HG03469 (cell line): ENCODE results near the gene ZNF480.
"Not testable (repeated sequence)": the region's sequence is repeated elsewhere in the genome, so short reads cannot be mapped to it uniquely, and the experiment has no call there.

Experiments used
- ATAC-seq: cut with Tn5 transposase; IDR thresholded peaks from one replicate; pipeline ENCODE4 v1.9.1; 2021; ENCODE audit warnings: mild to moderate bottlenecking, moderate library complexity, moderate number of reproducible peaks; ENCODE audit not compliant: unreplicated experiment

ZNF480 gene

DNA sequence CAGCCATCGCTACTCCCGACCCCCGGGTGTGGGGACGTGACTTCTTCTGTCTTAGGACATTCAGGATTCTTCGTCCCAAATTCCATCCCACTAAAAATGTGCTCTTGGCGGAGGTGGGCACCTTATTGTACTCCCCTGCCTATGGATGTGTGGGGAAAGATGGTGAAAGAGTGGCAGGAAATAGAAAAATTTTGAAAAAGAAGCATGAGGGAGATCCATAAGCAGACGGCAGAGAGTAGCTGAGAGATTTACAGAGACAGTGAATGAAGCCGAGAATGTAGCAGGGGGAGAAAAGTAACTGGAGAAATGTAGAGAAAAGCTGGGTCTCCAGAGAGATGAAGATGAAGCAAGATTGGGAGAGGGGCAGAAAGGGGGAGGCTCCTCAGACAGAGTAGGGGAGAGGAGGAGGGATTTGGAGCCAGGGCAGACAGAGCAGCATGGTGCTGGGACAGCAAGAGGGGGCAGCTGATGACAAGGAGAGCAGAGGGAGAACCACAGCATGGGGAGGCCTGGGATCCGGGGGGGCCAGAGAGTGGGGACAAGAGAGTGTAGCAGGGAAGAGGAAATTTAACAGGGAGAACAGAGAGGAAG, 39.9 kb downstream of the ZNF480 start:
- ATAC-seq = no peak

DNA sequence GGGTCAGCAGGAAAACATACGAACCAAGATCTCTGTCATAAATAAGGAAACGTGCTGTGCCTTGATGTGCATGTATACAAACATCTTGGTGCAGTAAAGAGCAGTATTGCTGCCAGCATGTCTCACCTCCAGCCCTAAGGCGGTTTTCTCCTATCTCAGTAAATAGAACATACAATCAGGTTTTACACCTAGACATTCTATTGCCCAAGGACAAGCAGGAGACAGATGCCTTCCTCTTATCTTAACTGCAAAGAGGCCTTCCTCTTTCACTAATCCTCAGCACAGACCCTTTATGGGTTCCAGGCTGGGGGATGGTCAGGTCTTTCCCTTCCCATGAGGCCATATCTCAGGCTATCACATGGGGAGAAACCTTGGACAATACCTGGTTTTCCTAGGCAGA, 42.1 kb downstream of the ZNF480 start:
- ATAC-seq = not testable (repeated sequence)

DNA sequence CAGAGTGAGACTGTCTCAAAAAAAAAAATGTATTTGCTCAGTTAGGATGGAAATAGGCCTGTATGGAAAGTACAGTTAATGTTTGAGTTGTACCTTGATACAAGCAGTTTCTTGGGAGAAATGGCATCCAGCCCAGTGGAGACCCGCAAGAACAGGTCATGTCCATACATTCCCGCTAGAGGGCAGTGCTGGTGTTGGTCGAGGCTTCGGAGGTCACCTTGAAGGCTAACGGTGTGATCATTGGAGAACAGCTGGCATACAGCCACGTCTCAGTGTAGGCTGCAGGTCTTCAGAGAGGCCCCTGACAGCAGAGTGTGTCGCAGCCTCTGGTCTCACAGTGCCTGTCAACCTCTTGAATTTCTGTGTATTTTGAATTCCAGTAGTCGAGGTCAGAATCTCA, 46.6 kb downstream of the ZNF480 start:
- no peak for ATAC-seq

DNA sequence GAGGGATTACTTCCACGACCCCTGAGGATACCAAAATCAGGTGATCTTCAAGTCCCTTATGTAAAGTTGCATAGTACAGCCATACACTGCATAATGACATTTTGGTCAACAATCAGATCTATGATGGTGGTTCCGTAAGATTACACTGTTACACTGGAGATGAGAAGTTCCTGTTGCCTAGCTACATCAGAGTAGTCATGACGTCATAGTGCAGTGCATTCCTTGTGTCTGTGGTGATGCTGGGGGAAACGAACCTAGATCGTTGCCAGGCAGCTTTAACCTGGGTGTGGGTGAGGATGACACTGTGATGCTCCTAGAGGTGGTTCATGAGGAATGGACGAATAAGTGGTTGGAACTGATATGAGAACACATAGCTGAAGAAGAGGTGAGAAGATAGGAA, 48.2 kb downstream of the ZNF480 start:
- no peak for ATAC-seq

DNA sequence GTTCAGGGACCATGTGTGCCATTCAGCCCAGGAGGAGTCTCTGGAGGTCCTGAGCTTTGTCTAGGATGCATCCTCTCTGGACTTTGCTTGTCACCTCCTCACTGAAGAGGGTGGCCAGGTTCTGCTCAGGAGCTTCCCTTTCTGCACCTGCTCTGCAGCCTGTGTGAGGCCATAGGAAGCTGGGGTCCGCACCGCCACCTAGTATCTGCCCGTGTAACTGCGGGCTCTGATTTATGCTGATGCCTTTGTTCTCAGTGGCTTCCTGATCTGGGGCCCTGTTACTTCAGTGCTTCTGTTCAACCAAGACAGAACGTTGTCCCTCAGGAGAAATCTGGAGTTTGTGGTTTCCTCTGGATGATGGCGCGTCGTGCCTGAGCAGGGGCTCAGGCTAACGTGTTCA, 54.5 kb downstream of the ZNF480 start:
- ATAC-seq = no peak

DNA sequence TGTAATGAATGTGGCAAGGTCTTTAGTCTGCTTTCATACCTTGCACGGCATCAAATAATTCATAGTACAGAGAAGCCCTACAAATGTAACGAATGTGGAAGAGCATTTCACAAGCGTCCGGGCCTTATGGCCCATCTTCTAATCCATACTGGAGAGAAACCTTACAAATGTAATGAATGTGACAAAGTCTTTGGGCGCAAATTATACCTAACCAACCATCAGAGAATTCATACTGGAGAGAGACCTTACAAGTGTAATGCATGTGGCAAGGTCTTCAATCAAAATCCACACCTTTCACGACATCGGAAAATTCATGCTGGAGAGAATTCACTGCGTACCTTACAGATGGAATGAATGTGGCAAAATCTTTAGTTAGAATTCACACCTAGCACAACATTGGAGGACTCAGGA, 69.5 kb downstream of the ZNF480 start:
- ATAC-seq = no peak

DNA sequence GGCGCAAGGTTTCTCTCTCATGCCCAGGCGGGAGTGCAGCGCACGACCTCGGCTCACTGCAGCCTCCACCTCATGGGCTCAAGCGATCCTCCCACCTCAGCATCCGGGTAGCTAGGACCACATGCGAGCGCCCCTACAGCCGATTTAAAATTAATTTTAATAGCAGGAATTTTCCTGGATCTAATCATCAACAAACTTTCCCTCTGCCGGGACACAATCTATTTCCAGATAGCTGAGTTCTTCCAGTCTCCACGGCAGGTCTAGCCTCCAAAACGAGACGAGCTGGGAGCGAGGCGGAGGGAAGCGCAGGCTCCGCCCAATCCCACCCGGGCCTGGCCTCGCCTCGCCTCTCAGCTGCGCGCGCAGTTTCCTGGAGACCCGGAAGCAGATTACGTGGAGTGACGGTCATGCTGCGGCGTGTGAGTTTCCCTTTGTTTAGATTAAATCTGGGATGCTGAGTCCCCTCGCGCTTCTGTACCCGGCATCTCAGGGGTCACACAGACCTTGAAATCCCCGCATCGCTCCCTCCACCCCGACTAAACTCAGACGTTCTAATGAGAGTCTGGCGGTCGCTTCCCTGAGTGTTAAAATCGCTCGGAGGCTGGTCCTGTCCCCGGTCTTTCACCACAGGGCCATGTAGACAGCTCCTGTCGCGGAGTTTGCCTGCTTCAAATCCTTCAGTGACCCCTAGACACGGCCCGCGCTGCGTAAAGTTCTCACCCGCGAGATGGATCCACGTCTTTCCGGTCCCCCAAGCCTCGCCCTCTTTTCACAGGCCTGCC, 72.8 kb downstream of the ZNF480 start, which contains the start of gene ZNF880:
Gene ZNF880, plus strand, starts transcription at position 365 of the 782 bp plus-strand sequence. Its CDS starts 43 bp downstream, at position 408.
- ATAC-seq = no peak

DNA sequence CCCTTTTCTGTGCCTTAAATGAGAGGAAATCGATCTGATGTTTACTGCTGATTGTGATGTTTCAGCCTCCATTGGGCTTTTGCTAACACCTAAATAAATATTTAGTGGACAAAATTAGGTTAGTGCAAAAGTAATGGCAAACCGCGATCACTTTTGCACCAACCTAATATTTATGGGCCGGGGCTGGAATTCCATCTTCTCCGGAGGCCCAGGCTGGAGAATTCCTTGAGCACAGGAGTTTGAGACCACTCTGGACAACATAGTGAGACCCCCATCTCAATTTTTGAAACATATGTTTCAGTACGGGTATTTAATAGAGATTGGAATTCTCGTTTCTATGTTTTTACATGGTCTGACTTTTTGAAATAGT, 73.4 kb downstream of the ZNF480 start:
- ATAC-seq = no peak
